Gastroesophageal sphincter (tissue), 3 donors: ENCODE data around the gene ZNF761.
"Not testable (repeated sequence)": the region's sequence is repeated elsewhere in the genome, so short reads cannot be mapped to it uniquely, and the experiment has no call there.

Source experiments
- EP300 ChIP-seq: sonication (generic); formaldehyde crosslinking; IDR thresholded peaks from one replicate; pipeline ENCODE4 v1.6.1; 2017; ENCODE audit warnings: antibody characterized with exemption, mild to moderate bottlenecking
- POLR2A ChIP-seq, 2 donors: fragments of 450-650 bp; IDR thresholded peaks; one replicate each; pipeline ENCODE4 v1.6.1; 2017; ENCODE audit warnings: antibody characterized with exemption in 2 of 2, mild to moderate bottlenecking in 2 of 2, moderate library complexity in 1 of 2
- POLR2AphosphoS5 ChIP-seq: sonication (generic); formaldehyde crosslinking; IDR thresholded peaks from one replicate; pipeline ENCODE4 v1.6.1; 2017; ENCODE audit warnings: antibody characterized with exemption
- TF ChIP-seq, protein P1 (sequence below), 4 experiments: fragments of 200-600 bp in 2 of 4; fragments of 450-650 bp in 2 of 4; sonication (generic) in 1 of 4; IDR thresholded peaks; one replicate each; pipeline ENCODE4 v1.5.1; 2017 to 2019; ENCODE audit warnings: antibody characterized with exemption in 4 of 4, mild to moderate bottlenecking in 2 of 4, moderate library complexity in 2 of 4

DNA sequence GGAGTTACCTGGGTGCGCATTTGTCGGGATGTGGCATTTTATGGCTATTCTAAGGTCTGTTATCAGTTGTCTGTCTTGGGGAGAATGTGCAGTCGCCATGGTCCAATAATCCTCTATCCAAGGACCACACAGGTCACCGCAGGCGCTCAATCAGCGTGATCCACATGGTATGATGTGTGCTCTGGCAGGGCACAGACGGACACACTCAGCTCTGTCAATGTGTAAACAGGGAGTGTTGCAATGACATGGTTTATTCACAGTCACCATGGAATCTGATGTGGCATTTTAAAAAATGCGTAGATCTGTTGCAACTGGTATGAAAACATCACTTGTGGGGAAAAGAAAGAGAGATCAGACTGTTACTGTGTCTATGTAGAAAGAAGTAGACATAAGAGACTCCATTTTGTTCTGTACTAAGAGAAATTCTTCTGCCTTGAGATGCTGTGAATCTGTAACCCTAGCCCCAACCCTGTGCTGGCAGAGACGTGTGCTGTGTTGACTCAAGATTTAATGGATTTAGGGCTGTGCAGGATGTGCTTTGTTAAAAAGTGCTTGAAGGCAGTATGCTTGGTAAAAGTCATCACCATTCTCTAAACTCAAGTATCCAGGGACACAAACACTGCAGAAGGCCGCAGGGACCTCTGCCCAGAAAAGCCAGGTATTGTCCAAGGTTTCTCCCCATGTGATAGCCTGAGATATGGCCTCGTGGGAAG is 65.7 kb downstream of the ZNF761 start:
- TF ChIP-seq, protein P1, sequence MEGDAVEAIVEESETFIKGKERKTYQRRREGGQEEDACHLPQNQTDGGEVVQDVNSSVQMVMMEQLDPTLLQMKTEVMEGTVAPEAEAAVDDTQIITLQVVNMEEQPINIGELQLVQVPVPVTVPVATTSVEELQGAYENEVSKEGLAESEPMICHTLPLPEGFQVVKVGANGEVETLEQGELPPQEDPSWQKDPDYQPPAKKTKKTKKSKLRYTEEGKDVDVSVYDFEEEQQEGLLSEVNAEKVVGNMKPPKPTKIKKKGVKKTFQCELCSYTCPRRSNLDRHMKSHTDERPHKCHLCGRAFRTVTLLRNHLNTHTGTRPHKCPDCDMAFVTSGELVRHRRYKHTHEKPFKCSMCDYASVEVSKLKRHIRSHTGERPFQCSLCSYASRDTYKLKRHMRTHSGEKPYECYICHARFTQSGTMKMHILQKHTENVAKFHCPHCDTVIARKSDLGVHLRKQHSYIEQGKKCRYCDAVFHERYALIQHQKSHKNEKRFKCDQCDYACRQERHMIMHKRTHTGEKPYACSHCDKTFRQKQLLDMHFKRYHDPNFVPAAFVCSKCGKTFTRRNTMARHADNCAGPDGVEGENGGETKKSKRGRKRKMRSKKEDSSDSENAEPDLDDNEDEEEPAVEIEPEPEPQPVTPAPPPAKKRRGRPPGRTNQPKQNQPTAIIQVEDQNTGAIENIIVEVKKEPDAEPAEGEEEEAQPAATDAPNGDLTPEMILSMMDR (IDR thresholded peaks at IDR 0.05): not testable (repeated sequence)
- TF ChIP-seq EP300; POLR2A (IDR thresholded peaks at IDR 0.05); POLR2AphosphoS5: not testable (repeated sequence)
